22Rv1 (cell line): Measurements from ENCODE around the gene BIRC6.

Source experiments
- CTCF ChIP-seq: fragments of 450-650 bp; IDR thresholded peaks from 2 replicates; pipeline ENCODE4 v1.5.1; 2017; ENCODE audit warnings: mild to moderate bottlenecking
- ZFX ChIP-seq: fragments of 450-650 bp; IDR thresholded peaks from 2 replicates; pipeline ENCODE4 v1.6.1; 2017; ENCODE audit warnings: antibody characterized with exemption, borderline replicate concordance

GRCh38 chr2:32375228-32375892, 18.5 kb downstream of the BIRC6 start:
- TF ChIP-seq CTCF = no peak
- TF ChIP-seq ZFX = no peak
